AG04450 (cell line): ENCODE measurements around the gene RALBP1. TPM values are rescaled to one million over a fixed set of nuclear protein-coding genes. Genes with fewer than 3 reads are reported as not detected.

ENCODE experiments used
- CTCF ChIA-PET: fragments of 300-600, 350-600 bp; formaldehyde crosslinking; extraction: SDS; loops from one replicate; lab custom pipeline; 2022; ENCODE audit warnings: antibody characterized with exemption, inconsistent platforms; lab: Charles Lee
- POLR2A ChIA-PET: fragments of 350-600 bp; formaldehyde crosslinking; extraction: SDS; loops from one replicate; lab custom pipeline; 2021; ENCODE audit warnings: antibody characterized with exemption, inconsistent platforms; lab: Yijun Ruan, JAX
- DNase-seq: peaks from one replicate; pipeline ENCODE4 v3.0.0-alpha.2; 2011; ENCODE audit warnings: low read depth, low spot score
- H3K27ac ChIP-seq: one replicate; pipeline ENCODE4 v1.5.1; 2012; ENCODE audit warnings: low read depth, low read length, control low read depth
- H3K27me3 ChIP-seq: one replicate; pipeline ENCODE4 v1.6.0; 2012; ENCODE audit warnings: low read length; ENCODE audit not compliant: control insufficient read depth, insufficient read depth
- H3K4me3 ChIP-seq: 2 replicates; pipeline ENCODE4 v1.5.1; 2011; ENCODE audit warnings: mild to moderate bottlenecking, low read depth, low read length, control low read depth
- H3K9me3 ChIP-seq: 2 replicates; pipeline ENCODE4 v1.5.1; 2012; ENCODE audit warnings: low read length; ENCODE audit not compliant: control insufficient read depth, insufficient read depth
- polyA plus RNA-seq: library from polyadenylated mRNA; depleted of rRNA; stranded (reverse); fragments of >200 nt; gene quantifications from 2 replicates; pipeline ENCODE4 v1.2.3, GENCODE V29; 2011; rRNA removed
- small RNA-seq: library from RNA; depleted of rRNA; stranded (forward); fragments of <200 nt; gene quantifications from one replicate; pipeline ENCODE3, GENCODE V24; 2012; ENCODE audit warnings: low read depth; ENCODE audit not compliant: insufficient read length
- TF ChIP-seq, protein P1 (sequence below): IDR thresholded peaks from 2 replicates; pipeline ENCODE4 v1.5.1; 2011; ENCODE audit warnings: low read depth, low read length, control low read depth, inconsistent platforms

RALBP1 gene
- polyA plus RNA-seq, 1 experiment = 59.8 TPM

DNA sequence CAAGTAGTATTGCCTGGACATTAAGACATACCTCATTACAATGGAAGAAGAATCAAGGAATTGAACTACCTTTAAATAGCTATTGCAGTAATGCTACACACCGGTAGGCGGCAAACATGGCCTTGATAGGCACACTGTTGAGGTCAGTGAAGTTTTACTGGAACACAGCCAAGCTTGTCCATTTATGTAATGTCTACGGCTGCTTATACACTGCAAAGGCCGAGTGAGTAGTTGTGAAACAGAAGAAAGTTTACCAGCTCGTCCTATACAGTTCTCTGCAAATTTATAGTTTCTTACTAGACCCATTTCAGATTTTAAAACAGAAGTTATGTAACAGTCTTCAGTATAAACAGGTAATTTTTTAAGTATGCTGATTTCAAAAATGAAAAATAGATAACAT, 100.2 kb downstream of the RALBP1 start:
- H3K4me3 ChIP-seq = no peak overlapping the region
- CTCF ChIA-PET = interaction anchor here (0.6 to 3.3 kb wide), 51 partner anchors 9 to 502 kb away, joined by 3 to 34 read pairs (median 4); no protein-coding TSS in a partner anchor
- POLR2A ChIA-PET = interaction anchor here (0.6 kb wide), 1 partner anchor 132 kb away, joined by 3 read pairs; the partner anchor contains the start of gene RAB31
- H3K9me3 ChIP-seq = peaks cover under 1% of the 10 kb centered on the region
- no peaks in the 10 kb centered on the region for H3K27me3 ChIP-seq
- peak; percentile 96 for DNase-seq
- TF ChIP-seq, protein P1, sequence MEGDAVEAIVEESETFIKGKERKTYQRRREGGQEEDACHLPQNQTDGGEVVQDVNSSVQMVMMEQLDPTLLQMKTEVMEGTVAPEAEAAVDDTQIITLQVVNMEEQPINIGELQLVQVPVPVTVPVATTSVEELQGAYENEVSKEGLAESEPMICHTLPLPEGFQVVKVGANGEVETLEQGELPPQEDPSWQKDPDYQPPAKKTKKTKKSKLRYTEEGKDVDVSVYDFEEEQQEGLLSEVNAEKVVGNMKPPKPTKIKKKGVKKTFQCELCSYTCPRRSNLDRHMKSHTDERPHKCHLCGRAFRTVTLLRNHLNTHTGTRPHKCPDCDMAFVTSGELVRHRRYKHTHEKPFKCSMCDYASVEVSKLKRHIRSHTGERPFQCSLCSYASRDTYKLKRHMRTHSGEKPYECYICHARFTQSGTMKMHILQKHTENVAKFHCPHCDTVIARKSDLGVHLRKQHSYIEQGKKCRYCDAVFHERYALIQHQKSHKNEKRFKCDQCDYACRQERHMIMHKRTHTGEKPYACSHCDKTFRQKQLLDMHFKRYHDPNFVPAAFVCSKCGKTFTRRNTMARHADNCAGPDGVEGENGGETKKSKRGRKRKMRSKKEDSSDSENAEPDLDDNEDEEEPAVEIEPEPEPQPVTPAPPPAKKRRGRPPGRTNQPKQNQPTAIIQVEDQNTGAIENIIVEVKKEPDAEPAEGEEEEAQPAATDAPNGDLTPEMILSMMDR = peak; percentile 92
- H3K27ac ChIP-seq = no peak overlapping the region

DNA sequence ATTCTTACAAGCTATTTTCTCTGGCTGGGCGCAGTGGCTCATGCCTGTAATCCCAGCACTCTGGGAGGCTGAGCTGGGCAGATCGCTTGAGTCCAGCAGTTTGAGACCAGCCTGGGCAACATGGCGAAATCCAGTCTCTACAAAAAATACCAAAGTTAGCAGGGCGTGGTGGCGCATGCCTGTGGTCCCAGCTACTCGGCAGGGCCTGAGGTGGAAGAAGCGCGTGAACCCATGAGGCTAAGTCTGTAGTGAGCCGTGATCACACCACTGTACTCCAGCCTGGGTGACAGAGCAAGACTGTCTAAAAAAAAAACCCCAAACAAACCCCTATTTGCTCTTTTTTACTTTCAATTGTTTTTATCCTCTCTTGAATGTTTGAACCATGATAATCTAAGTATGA, 102.0 kb downstream of the RALBP1 start:
- ChIA-PET CTCF (interaction anchor here (1.1 to 2.8 kb wide), 2 partner anchors 96 to 373 kb away, joined by 4 to 16 read pairs; no protein-coding TSS in a partner anchor), POLR2A (no interaction called here)
- H3K4me3 ChIP-seq = no peak overlapping the region
- TF ChIP-seq, protein P1 = no peak
- peaks cover 2% of the 10 kb centered on the region for H3K9me3 ChIP-seq
- no peak overlapping the region for H3K27ac ChIP-seq
- no peaks in the 10 kb centered on the region for H3K27me3 ChIP-seq
- no peak for DNase-seq

DNA sequence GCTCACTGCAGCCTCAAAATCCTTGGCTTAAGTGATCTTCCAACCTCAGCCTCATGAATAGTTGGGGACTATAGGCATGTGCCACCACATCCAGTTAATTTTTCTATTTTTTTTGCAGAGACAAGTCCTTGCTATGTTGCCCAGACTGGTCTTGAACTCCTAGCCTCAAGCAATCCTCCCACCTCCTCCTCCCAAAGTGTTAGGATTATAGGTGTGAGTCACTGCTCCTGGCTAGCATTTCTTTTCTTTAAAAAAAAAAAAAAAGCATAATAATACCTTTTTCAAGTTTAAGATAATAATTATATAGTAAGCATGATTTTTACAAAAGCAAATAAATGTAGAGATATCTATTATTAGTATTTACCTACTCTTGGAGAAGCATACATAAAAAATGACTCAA, 103.0 kb downstream of the RALBP1 start:
- TF ChIP-seq, protein P1 = no peak
- ChIA-PET POLR2A (interaction anchor here (0.7 kb wide), 1 partner anchor 41 kb away, joined by 7 read pairs; no protein-coding TSS in a partner anchor), CTCF (interaction anchor here (0.7 kb wide), 1 partner anchor 20 kb away, joined by 3 read pairs; no protein-coding TSS in a partner anchor)
- H3K27ac ChIP-seq = no peak overlapping the region
- no peaks in the 10 kb centered on the region for H3K27me3 ChIP-seq
- H3K4me3 ChIP-seq = no peak overlapping the region
- no peak for DNase-seq
- peaks cover 2% of the 10 kb centered on the region for H3K9me3 ChIP-seq

DNA sequence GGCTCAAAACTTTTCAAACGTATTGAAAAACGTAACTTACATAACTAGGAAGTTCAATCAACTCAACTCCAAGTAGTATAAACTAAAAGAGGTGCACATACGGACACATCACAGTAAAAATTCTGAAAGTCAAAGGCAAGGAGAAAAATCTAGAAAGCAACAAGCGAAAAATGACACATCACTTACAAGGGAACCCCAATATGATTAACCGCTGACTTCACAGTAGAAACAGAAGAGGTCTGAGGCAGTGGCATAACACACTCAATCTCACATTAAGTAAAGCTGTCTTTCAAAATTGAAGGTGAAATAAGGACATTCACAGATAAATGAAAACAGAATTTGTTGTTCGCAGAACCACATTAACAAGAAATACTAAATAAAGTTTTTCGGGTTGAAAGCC, 106.4 kb downstream of the RALBP1 start:
- Histone ChIP-seq H3K27ac (no peak overlapping the region), H3K9me3 (peaks cover 2% of the 10 kb centered on the region), H3K27me3 (no peaks in the 10 kb centered on the region), H3K4me3 (no peak overlapping the region)
- CTCF ChIA-PET = no interaction called here
- TF ChIP-seq, protein P1 = no peak
- POLR2A ChIA-PET = interaction anchor here (0.7 kb wide), 1 partner anchor 369 kb away, joined by 3 read pairs; no protein-coding TSS in a partner anchor
- no peak for DNase-seq

DNA sequence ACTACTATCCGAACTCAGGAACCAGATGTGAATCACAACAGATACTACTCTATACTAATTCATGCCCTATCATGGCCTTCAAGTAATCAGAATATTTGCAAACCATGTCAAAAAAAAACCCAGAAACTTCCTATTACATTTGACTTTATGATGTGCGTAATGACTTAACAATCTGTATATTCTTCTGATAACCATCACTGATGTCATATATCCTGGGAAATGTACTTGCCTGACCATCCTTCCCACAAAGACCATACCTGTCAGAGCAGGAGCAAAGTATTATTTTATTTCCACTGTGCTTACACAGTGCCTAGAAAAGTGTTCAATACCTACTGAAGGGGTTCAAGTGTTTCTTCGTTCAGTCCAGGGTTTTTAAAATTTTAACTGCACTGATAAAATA, 111.5 kb downstream of the RALBP1 start:
- DNase-seq = no peak
- no peak overlapping the region for H3K4me3 ChIP-seq
- no peaks in the 10 kb centered on the region for H3K9me3 ChIP-seq
- H3K27me3 ChIP-seq = no peaks in the 10 kb centered on the region
- no peak overlapping the region for H3K27ac ChIP-seq
- TF ChIP-seq, protein P1 = no peak
- ChIA-PET CTCF (no interaction called here), POLR2A (no interaction called here)

Small RNA genes within 50 kb of the gene (small RNA-seq; reads per million reads assigned to genes)
- gene RNU2-27P = not detected

Other genes with a start within 250 kb of the RALBP1 start
- 301 and 328 TPM in 2 replicates for gene TWSG1, start 140.7 kb upstream of the RALBP1 start, polyA plus RNA-seq
- 99.3 and 101 TPM in 2 replicates for gene PPP4R1, start 139.0 kb downstream of the RALBP1 start, polyA plus RNA-seq
- gene RAB31, start 232.8 kb downstream of the RALBP1 start, polyA plus RNA-seq = 34.0 and 43.7 TPM in 2 replicates